ENCODE measurements around the gene GPLD1. TPM values are rescaled to one million over a fixed set of nuclear protein-coding genes. Genes with fewer than 3 reads are reported as not detected.
A peak's percentile ranks its signal among the peaks of the same experiment; 100 is the strongest.

Gene GPLD1
- total and polyA plus RNA-seq, 2 experiments from 2014 or later: 2.8 to 5.0 TPM

DNA sequence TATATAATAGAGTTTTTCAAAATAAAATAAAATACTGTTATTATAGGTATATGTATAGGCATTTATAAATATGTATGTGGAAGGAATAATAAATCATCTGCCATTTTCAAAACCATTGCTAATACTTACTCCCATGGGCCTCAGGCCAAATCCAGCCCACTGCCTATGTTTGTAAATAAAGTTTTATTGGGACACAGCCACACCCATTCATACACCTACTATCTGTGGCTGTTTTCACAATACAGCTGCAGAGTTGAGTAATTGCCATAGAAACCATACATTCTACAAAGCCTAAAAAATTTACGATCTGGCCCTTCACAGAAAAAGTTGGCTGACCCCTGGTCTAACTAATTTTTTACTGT is 14.9 kb upstream of the GPLD1 start:
- no peaks in the 10 kb centered on the region for H3K27me3 ChIP-seq
- WGBS (ENCODE audit: low lambda C conversion rate, missing lambda C conversion rate): 96% methylated on average over 1 of the region's 1 CpG

DNA sequence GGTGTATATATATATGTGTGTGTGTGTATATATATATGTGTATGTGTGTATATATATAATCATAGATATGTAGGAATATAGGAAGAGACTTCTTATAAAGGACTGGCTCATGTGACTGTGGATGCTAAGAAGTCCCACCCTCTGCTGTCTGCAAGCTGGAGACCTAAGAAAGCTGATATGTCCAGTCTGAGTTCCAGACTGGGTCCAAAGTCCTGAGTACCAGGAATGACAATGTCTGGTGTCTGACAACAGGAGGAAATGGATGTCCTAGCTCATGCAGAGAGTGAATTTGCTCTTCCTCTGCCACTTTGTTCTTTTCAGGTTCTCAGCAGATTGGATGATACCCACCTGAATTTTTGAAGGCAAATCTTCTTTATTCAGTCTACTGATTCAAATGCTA is 12.5 kb upstream of the GPLD1 start:
- no peak overlapping the region for H2AFZ ChIP-seq
- H3K9me2 ChIP-seq (replicated peaks; ENCODE audit: insufficient read depth): no peaks in the 10 kb centered on the region
- no peaks in the 10 kb centered on the region for H3K79me2 ChIP-seq
- DNase-seq (ENCODE audit: low spot score): peak; percentile 42
- no peaks in the 10 kb centered on the region for H4K20me1 ChIP-seq (ENCODE audit: insufficient read depth, poor library complexity, severe bottlenecking)
- no peaks in the 10 kb centered on the region for H3K9me3 ChIP-seq (ENCODE audit: low read depth)
- H3K36me3 ChIP-seq (replicated peaks; ENCODE audit: insufficient read depth, low read depth): no peaks in the 10 kb centered on the region
- TF ChIP-seq EZH2phosphoT487 (IDR thresholded peaks at IDR 0.05; ENCODE audit: low read depth, severe bottlenecking, unreplicated experiment): no peak
- no peak for TF ChIP-seq EZH2 (IDR thresholded peaks at IDR 0.05; ENCODE audit: borderline replicate concordance)
- TF ChIP-seq, protein P1, sequence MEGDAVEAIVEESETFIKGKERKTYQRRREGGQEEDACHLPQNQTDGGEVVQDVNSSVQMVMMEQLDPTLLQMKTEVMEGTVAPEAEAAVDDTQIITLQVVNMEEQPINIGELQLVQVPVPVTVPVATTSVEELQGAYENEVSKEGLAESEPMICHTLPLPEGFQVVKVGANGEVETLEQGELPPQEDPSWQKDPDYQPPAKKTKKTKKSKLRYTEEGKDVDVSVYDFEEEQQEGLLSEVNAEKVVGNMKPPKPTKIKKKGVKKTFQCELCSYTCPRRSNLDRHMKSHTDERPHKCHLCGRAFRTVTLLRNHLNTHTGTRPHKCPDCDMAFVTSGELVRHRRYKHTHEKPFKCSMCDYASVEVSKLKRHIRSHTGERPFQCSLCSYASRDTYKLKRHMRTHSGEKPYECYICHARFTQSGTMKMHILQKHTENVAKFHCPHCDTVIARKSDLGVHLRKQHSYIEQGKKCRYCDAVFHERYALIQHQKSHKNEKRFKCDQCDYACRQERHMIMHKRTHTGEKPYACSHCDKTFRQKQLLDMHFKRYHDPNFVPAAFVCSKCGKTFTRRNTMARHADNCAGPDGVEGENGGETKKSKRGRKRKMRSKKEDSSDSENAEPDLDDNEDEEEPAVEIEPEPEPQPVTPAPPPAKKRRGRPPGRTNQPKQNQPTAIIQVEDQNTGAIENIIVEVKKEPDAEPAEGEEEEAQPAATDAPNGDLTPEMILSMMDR (IDR thresholded peaks at IDR 0.05; ENCODE audit: poor library complexity): no peak
- peaks cover 3% of the 10 kb centered on the region for H3K4me1 ChIP-seq (ENCODE audit: insufficient read depth)
- no peak overlapping the region for H3K4me2 ChIP-seq
- no peak overlapping the region for H3K4me3 ChIP-seq
- H3K27ac ChIP-seq: peak overlapping the region; percentile 24
- H3K27me3 ChIP-seq: no peaks in the 10 kb centered on the region

More for the DNA sequence above, 14.9 kb upstream of the GPLD1 start:
- Histone ChIP-seq H3K4me3 (no peak overlapping the region), H3K79me2 (no peaks in the 10 kb centered on the region), H4K20me1 (ENCODE audit: insufficient read depth, poor library complexity, severe bottlenecking) (no peaks in the 10 kb centered on the region), H3K9me3 (ENCODE audit: low read depth) (no peaks in the 10 kb centered on the region), H3K27ac (no peak overlapping the region), H3K36me3 (replicated peaks; ENCODE audit: insufficient read depth, low read depth) (no peaks in the 10 kb centered on the region), H3K4me2 (peak overlapping the region; percentile 43), H3K4me1 (ENCODE audit: insufficient read depth) (peaks cover 3% of the 10 kb centered on the region), H2AFZ (no peak overlapping the region), H3K9me2 (replicated peaks; ENCODE audit: insufficient read depth) (no peaks in the 10 kb centered on the region)
- no peak for DNase-seq (ENCODE audit: low spot score)
- TF ChIP-seq EZH2 (IDR thresholded peaks at IDR 0.05; ENCODE audit: borderline replicate concordance): no peak
- TF ChIP-seq EZH2phosphoT487 (IDR thresholded peaks at IDR 0.05; ENCODE audit: low read depth, severe bottlenecking, unreplicated experiment): no peak
- TF ChIP-seq, protein P1 (IDR thresholded peaks at IDR 0.05; ENCODE audit: poor library complexity): no peak

DNA sequence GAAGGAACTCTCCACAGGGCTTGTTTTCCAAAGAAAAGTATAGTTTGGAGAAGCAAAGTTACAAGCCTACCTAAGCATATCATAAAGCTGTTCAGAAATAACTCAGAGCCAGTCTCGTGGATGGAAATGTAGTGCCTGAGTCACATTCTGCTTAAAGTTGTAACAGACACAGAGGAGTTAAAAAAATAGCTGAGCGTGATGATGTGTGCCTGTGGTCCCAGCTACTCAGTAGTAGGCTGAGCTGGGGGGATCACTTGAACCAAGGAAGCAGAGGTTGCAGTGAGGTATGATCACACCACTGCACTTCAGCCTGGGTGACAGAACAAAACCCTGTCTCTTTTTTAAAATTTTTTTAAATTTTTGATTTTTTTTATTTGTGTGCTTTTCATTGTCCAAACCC is 12.0 kb upstream of the GPLD1 start:
- Histone ChIP-seq H3K27ac (no peak overlapping the region), H3K79me2 (peaks cover 2% of the 10 kb centered on the region), H2AFZ (no peak overlapping the region), H3K4me1 (ENCODE audit: insufficient read depth) (peaks cover 3% of the 10 kb centered on the region), H4K20me1 (ENCODE audit: insufficient read depth, poor library complexity, severe bottlenecking) (no peaks in the 10 kb centered on the region), H3K9me3 (ENCODE audit: low read depth) (no peaks in the 10 kb centered on the region), H3K27me3 (no peaks in the 10 kb centered on the region), H3K4me3 (no peak overlapping the region), H3K9me2 (replicated peaks; ENCODE audit: insufficient read depth) (no peaks in the 10 kb centered on the region), H3K4me2 (no peak overlapping the region), H3K36me3 (replicated peaks; ENCODE audit: insufficient read depth, low read depth) (no peaks in the 10 kb centered on the region)
- TF ChIP-seq, protein P1 (IDR thresholded peaks at IDR 0.05; ENCODE audit: poor library complexity): no peak
- TF ChIP-seq EZH2phosphoT487 (IDR thresholded peaks at IDR 0.05; ENCODE audit: low read depth, severe bottlenecking, unreplicated experiment) (no peak), EZH2 (IDR thresholded peaks at IDR 0.05; ENCODE audit: borderline replicate concordance) (no peak)
- no peak for DNase-seq (ENCODE audit: low spot score)
- 82% methylated on average over 2 of the region's 2 CpGs for WGBS (ENCODE audit: low lambda C conversion rate, missing lambda C conversion rate)

DNA sequence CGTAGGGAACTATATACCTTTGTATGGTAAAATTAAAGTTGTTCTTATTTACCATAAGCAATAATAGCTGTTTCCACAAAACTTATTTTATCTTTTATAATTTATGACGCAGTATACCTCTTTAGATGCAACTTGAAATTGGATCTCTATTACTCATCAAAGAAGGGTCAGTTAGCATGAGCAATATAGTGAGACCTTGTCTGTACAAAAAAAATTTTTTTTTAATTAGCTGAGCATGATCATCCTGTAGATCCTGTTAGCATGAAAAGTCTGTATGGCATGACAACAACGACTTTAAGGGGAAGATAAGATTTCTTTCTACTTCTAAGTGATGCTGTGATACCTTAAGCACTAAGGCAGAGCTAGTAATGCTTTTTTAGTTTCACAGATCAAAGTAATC is 11.3 kb upstream of the GPLD1 start:
- no peak overlapping the region for H3K27ac ChIP-seq

More for the DNA sequence above, 11.3 kb upstream of the GPLD1 start:
- H3K4me1 ChIP-seq (ENCODE audit: insufficient read depth): peaks cover 7% of the 10 kb centered on the region
- H3K4me3 ChIP-seq: no peak overlapping the region
- no peaks in the 10 kb centered on the region for H3K27me3 ChIP-seq
- no peaks in the 10 kb centered on the region for H4K20me1 ChIP-seq (ENCODE audit: insufficient read depth, poor library complexity, severe bottlenecking)
- H3K9me3 ChIP-seq (ENCODE audit: low read depth): no peaks in the 10 kb centered on the region
- H3K36me3 ChIP-seq (replicated peaks; ENCODE audit: insufficient read depth, low read depth): no peaks in the 10 kb centered on the region
- no peaks in the 10 kb centered on the region for H3K9me2 ChIP-seq (replicated peaks; ENCODE audit: insufficient read depth)
- no peak overlapping the region for H3K4me2 ChIP-seq
- TF ChIP-seq EZH2phosphoT487 (IDR thresholded peaks at IDR 0.05; ENCODE audit: low read depth, severe bottlenecking, unreplicated experiment) (no peak), EZH2 (IDR thresholded peaks at IDR 0.05; ENCODE audit: borderline replicate concordance) (no peak)
- TF ChIP-seq, protein P1 (IDR thresholded peaks at IDR 0.05; ENCODE audit: poor library complexity): no peak
- H2AFZ ChIP-seq: no peak overlapping the region
- WGBS (ENCODE audit: low lambda C conversion rate, missing lambda C conversion rate): 92% methylated on average over 3 of the region's 3 CpGs
- H3K79me2 ChIP-seq: peaks cover 2% of the 10 kb centered on the region
- no peak for DNase-seq (ENCODE audit: low spot score)
